Measurements from ENCODE around the gene CALML3. TPM values are rescaled to one million over a fixed set of nuclear protein-coding genes. Genes with fewer than 3 reads are reported as not detected.

Gene CALML3
- total and polyA plus RNA-seq, 7 donors, result 0.03 TPM; not detected in 6

DNA sequence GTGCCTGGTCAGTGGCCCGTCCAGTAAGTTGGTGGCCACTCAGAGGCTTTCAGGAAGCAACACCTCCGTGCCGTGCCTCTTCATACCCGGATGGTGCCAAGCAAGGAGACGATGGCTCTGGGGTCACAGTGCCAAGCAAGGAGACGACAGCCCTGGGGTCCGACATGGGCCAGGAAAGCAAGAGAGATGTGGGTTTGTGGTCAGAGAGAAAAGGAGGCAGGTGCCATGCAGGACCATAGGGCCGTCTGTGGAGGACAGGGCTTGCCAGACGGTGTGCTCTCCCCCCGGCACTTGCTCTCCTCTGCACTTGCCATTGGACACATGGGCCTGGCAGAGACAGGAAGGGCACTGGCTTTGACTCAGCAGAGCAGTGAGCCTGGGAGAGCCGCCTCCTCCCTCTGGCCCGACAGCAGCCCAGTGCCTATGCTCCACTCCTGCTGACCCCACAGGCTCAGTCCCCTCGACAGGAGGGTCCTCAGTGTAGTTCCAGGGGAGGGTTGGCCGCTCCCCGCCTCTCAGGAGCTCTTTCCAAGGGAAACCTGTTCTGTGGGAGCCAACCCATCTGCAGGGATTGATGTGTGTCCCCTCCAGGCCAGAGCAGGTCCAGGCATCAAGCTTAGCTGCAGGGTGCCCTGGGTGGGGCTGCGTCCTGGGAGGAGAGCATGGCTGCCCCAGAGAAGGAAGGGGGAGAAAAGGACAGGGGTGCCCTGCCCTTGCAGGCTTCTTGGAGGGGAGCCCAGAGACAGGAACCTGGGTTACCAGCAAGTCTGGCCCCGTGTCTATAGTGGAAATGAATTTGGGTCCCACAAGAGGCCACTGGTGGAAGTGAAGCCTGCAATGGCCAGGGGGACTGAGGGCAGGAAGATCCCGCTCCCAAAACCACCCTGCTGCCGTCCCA, 17.8 kb upstream of the CALML3 start:
- no peaks in the 10 kb centered on the region for H3K9me3 ChIP-seq
- no peak overlapping the region for H3K4me3 ChIP-seq
- 82 to 95% (median 82%) methylated on average over 18 to 19 of the region's 19 CpGs for WGBS, 3 donors
- TF ChIP-seq, protein P1, sequence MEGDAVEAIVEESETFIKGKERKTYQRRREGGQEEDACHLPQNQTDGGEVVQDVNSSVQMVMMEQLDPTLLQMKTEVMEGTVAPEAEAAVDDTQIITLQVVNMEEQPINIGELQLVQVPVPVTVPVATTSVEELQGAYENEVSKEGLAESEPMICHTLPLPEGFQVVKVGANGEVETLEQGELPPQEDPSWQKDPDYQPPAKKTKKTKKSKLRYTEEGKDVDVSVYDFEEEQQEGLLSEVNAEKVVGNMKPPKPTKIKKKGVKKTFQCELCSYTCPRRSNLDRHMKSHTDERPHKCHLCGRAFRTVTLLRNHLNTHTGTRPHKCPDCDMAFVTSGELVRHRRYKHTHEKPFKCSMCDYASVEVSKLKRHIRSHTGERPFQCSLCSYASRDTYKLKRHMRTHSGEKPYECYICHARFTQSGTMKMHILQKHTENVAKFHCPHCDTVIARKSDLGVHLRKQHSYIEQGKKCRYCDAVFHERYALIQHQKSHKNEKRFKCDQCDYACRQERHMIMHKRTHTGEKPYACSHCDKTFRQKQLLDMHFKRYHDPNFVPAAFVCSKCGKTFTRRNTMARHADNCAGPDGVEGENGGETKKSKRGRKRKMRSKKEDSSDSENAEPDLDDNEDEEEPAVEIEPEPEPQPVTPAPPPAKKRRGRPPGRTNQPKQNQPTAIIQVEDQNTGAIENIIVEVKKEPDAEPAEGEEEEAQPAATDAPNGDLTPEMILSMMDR (IDR thresholded peaks at IDR 0.05), result no peak
- peak; percentile 4 to 40 for DNase-seq
- no peak for ATAC-seq
- no peaks in the 10 kb centered on the region for H3K4me1 ChIP-seq
- intact Hi-C loops (cut with DNase I), result no loop called here
- H3K36me3 ChIP-seq (ENCODE audit: insufficient read depth in 1 of 2, low read depth in 1 of 2), result no peaks in the 10 kb centered on the region
- H3K27me3 ChIP-seq (ENCODE audit: insufficient read depth in 3 of 3, low read length in 2 of 3), result no peaks in the 10 kb centered on the region
- H3K27ac ChIP-seq, result no peak overlapping the region

DNA sequence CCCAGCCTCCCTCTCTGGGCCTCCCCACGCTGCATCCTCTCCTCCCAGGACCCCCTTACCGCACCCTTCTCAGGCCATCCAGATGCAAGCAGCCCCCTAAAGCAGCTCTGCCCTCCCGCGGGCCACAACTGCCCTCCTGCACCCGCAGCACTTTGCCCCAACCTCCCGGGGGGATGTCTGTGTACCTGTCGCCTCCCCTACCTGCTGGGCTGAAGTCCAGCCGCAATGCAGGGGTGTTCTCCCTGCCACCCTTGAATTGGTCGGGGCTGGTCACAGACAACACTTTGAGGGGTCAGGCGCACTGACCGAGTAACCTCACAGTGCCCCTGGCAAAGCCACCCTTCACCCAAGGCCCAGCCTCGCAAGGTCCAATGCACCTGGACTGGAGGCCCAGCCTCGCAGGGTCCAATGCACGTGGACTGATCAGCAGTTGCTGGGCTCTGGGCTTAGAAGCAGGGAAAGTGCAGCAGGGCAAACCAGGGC, 17.1 kb upstream of the CALML3 start:
- Histone ChIP-seq H3K9me3 (no peaks in the 10 kb centered on the region), H3K36me3 (ENCODE audit: insufficient read depth in 1 of 2, low read depth in 1 of 2) (no peaks in the 10 kb centered on the region), H3K4me3 (no peak overlapping the region), H3K27ac (no peak overlapping the region), H3K4me1 (no peaks in the 10 kb centered on the region), H3K27me3 (ENCODE audit: insufficient read depth in 3 of 3, low read length in 2 of 3) (no peaks in the 10 kb centered on the region)
- DNase-seq (peak; percentile 7 to 33), ATAC-seq (no peak)
- intact Hi-C loops (cut with DNase I), result no loop called here
- WGBS, 3 donors, result 92 to 96% (median 93%) methylated on average over 14 of the region's 14 CpGs
- TF ChIP-seq, protein P1 (IDR thresholded peaks at IDR 0.05), result no peak

DNA sequence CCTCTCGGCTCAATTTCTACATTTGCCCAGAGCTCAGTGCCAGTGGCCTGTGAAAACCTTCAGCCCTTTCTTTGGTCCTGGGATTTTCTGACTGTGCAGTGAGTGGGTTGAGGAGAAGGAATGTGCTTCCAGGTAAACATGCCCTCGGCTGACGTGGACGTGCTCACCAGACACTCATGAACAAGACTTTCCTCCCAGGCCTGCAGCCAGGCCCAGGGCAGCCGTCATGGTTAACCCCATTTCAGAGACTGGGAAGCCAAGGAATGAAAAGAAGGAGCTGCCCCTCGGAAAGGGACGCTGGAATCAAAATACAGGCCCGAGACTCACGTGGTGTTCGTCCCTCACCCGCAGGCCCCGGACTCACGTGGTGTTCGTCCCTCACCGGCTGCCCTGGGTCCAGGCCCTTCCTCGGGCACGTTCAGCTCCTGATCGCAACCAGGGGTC, 16.6 kb upstream of the CALML3 start:
- H3K4me3 ChIP-seq, result no peak overlapping the region
- TF ChIP-seq, protein P1 (IDR thresholded peaks at IDR 0.05), result no peak
- H3K27ac ChIP-seq, result no peak overlapping the region
- no peaks in the 10 kb centered on the region for H3K9me3 ChIP-seq
- no peaks in the 10 kb centered on the region for H3K4me1 ChIP-seq
- intact Hi-C loops (cut with DNase I), result no loop called here
- no peak for ATAC-seq
- H3K36me3 ChIP-seq (ENCODE audit: insufficient read depth in 1 of 2, low read depth in 1 of 2), result no peaks in the 10 kb centered on the region
- no peaks in the 10 kb centered on the region for H3K27me3 ChIP-seq (ENCODE audit: insufficient read depth in 3 of 3, low read length in 2 of 3)
- DNase-seq, result peak; percentile 10 to 12
- 92 to 95% (median 95%) methylated on average over 18 of the region's 18 CpGs for WGBS, 3 donors

DNA sequence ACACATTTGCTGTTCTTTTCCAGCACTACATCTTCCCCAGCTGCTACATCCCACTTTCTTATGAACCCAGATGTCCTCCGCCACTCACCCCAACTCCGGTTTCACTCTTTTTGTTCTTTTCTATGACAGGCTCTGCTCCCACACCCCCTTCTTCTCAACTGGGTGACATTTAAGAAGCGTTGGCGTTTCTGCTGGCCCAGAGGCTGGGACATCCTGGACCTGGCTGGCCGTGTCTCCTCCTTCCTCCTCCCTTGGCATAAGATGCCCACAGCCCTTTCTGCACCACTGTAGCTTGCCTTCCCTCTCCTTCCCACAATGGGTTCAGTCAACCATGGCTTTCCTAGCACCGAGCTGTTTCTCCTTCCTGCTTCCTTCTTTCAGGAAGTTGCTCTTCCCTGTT, 16.0 kb upstream of the CALML3 start:
- WGBS, 3 donors, result 69 to 93% (median 81%) methylated on average over 6 of the region's 6 CpGs
- TF ChIP-seq, protein P1 (IDR thresholded peaks at IDR 0.05), result no peak
- Histone ChIP-seq H3K4me1 (no peaks in the 10 kb centered on the region), H3K9me3 (no peaks in the 10 kb centered on the region), H3K36me3 (ENCODE audit: insufficient read depth in 1 of 2, low read depth in 1 of 2) (no peaks in the 10 kb centered on the region), H3K4me3 (no peak overlapping the region), H3K27me3 (ENCODE audit: insufficient read depth in 3 of 3, low read length in 2 of 3) (no peaks in the 10 kb centered on the region), H3K27ac (no peak overlapping the region)
- DNase-seq (peak in 1 of 2 donors; percentile 15), ATAC-seq (no peak)
- intact Hi-C loops (cut with DNase I), result no loop called here
